Endodermal cell (in vitro differentiated cells): ENCODE results near the gene DOCK4. TPM values are rescaled to one million over a fixed set of nuclear protein-coding genes. Genes with fewer than 3 reads are reported as not detected.

ENCODE experiments used
- DNase-seq: peaks from one replicate; pipeline ENCODE4 v3.0.0-alpha.2; 2017
- H3K27ac ChIP-seq: 2 replicates; pipeline ENCODE4 v1.5.1; 2013; ENCODE audit warnings: mild to moderate bottlenecking, low read depth, low read length, moderate library complexity
- H3K27me3 ChIP-seq: 2 replicates; pipeline ENCODE4 v1.6.1; 2013; ENCODE audit warnings: mild to moderate bottlenecking, low read length, moderate library complexity; ENCODE audit not compliant: insufficient read depth, control insufficient read depth, poor library complexity, severe bottlenecking
- H3K36me3 ChIP-seq: 2 replicates; pipeline ENCODE4 v1.7.0; 2013; ENCODE audit warnings: mild to moderate bottlenecking, low read length, moderate library complexity; ENCODE audit not compliant: control insufficient read depth, insufficient read depth
- H3K4me1 ChIP-seq: one replicate; pipeline ENCODE4 v1.7.0; 2013; ENCODE audit warnings: low read length; ENCODE audit not compliant: control insufficient read depth, insufficient read depth
- H3K4me3 ChIP-seq: 2 replicates; pipeline ENCODE4 v1.5.1; 2013; ENCODE audit warnings: mild to moderate bottlenecking, low read length, moderate library complexity
- H3K9ac ChIP-seq: 2 replicates; pipeline ENCODE4 v1.6.1; 2013; ENCODE audit warnings: mild to moderate bottlenecking, low read length, moderate library complexity; ENCODE audit not compliant: poor library complexity, severe bottlenecking; ENCODE audit errors: extremely low read depth
- H3K9me3 ChIP-seq: 2 replicates; pipeline ENCODE4 v1.6.1; 2013; ENCODE audit warnings: mild to moderate bottlenecking, low read length, moderate library complexity; ENCODE audit not compliant: control insufficient read depth
- H3K27ac Mint-ChIP-seq: 2 replicates; pipeline ENCODE4 v1.8.0; 2020; ENCODE audit warnings: mixed read lengths
- H3K27me3 Mint-ChIP-seq: 2 replicates; pipeline ENCODE4 v1.8.0; 2021; ENCODE audit warnings: mild to moderate bottlenecking, mixed read lengths; ENCODE audit not compliant: insufficient read depth
- H3K36me3 Mint-ChIP-seq: 2 replicates; pipeline ENCODE4 v1.8.0; 2020; ENCODE audit warnings: low read depth, mixed read lengths
- H3K4me1 Mint-ChIP-seq: 2 replicates; pipeline ENCODE4 v1.8.0; 2020; ENCODE audit warnings: mixed read lengths
- H3K4me3 Mint-ChIP-seq: 2 replicates; pipeline ENCODE4 v1.8.0; 2020; ENCODE audit warnings: mild to moderate bottlenecking, moderate library complexity, mixed read lengths
- H3K9me3 Mint-ChIP-seq: 2 replicates; pipeline ENCODE4 v1.8.0; 2020; ENCODE audit warnings: mild to moderate bottlenecking, mixed read lengths
- WGBS, 2 experiments: methylation state at CpG; one replicate each; pipeline versions ENCODE4 v1.1.5 to v1.1.7; 2013; ENCODE audit warnings: missing lambda C conversion rate in 2 of 2, mixed read lengths in 1 of 2; ENCODE audit not compliant: insufficient coverage in 1 of 2, insufficient read length in 1 of 2; 5-methylcytosine and 5-hydroxymethylcytosine counted together
- total RNA-seq, 2 donors: library from RNA; stranded (reverse); fragmentation: NEBNext Ultra II Directional in 1 of 2; extraction: Animal tissue kit (Norgen Biotek cat#: 25700) in 1 of 2; gene quantifications; 2 replicates in 1 of 2; 3 replicates in 1 of 2; pipeline ENCODE4 v1.2.1, GENCODE V29; 2021
- TF ChIP-seq, protein P1 (sequence below): fragments of 200-600 bp; sonication (generic); conservative IDR thresholded peaks from 2 replicates; pipeline ENCODE4 v1.5.0; 2021; ENCODE audit warnings: antibody characterized with exemption, mild to moderate bottlenecking

DOCK4 gene
- total RNA-seq, 2 donors from 2014 or later: 11.2 to 15.3 TPM

DNA sequence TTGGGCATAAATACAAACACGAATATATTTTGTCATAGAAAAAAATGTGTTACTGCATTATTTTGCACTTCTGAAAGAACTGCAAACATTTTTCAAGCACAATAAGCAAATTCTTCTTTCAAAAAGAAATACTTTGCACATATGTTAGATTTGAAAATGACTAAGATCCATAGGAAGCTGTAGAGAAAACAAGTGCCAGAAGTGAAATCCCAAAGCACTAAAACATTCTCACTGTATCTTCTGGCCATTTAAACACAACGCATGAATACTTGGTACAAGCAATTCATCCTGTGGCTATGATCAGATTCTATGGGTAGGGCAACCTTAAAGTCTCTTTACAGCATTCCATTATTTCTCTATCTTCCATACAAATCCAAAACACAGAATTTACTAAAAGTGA lies 418.5 kb downstream of the DOCK4 start:
- WGBS, 2 experiments: 79 to 86% methylated on average over 1 to 2 of the region's 2 CpGs
- H3K4me1 Mint-ChIP-seq: peaks cover 46% of the 10 kb centered on the region
- Histone ChIP-seq H3K27ac (no peak overlapping the region), H3K27me3 (no peaks in the 10 kb centered on the region), H3K36me3 (no peaks in the 10 kb centered on the region), H3K9ac (no peak overlapping the region), H3K4me1 (no peaks in the 10 kb centered on the region), H3K9me3 (no peaks in the 10 kb centered on the region), H3K4me3 (no peak overlapping the region)
- H3K27ac Mint-ChIP-seq: no peak overlapping the region
- TF ChIP-seq, protein P1, sequence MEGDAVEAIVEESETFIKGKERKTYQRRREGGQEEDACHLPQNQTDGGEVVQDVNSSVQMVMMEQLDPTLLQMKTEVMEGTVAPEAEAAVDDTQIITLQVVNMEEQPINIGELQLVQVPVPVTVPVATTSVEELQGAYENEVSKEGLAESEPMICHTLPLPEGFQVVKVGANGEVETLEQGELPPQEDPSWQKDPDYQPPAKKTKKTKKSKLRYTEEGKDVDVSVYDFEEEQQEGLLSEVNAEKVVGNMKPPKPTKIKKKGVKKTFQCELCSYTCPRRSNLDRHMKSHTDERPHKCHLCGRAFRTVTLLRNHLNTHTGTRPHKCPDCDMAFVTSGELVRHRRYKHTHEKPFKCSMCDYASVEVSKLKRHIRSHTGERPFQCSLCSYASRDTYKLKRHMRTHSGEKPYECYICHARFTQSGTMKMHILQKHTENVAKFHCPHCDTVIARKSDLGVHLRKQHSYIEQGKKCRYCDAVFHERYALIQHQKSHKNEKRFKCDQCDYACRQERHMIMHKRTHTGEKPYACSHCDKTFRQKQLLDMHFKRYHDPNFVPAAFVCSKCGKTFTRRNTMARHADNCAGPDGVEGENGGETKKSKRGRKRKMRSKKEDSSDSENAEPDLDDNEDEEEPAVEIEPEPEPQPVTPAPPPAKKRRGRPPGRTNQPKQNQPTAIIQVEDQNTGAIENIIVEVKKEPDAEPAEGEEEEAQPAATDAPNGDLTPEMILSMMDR: no peak
- peaks cover 2% of the 10 kb centered on the region for H3K9me3 Mint-ChIP-seq
- no peak for DNase-seq
- no peak overlapping the region for H3K4me3 Mint-ChIP-seq
- no peaks in the 10 kb centered on the region for H3K27me3 Mint-ChIP-seq
- peaks cover 3% of the 10 kb centered on the region for H3K36me3 Mint-ChIP-seq

DNA sequence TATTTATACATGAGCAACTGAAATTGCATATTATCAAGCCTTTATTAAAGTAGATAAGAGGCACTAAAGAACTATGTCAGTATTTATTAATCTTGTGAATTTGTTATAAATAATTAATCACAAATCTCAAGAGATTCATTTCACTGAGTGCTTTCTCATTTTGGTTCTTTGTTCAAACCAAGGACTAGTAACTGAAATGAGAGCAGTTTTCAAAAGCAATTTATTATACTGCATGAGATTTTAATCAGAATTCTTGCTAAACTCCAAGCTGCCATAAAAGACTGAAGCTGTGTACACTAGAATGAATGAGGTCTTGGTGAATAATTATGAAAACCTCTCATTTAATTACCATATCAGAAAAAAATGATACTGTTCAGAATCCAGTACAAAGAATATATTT lies 419.1 kb downstream of the DOCK4 start:
- no peaks in the 10 kb centered on the region for H3K4me1 ChIP-seq
- no peaks in the 10 kb centered on the region for H3K27me3 ChIP-seq
- H3K27ac ChIP-seq: no peak overlapping the region
- no peak overlapping the region for H3K9ac ChIP-seq
- H3K4me1 Mint-ChIP-seq: peaks cover 46% of the 10 kb centered on the region
- H3K27me3 Mint-ChIP-seq: no peaks in the 10 kb centered on the region
- peaks cover 2% of the 10 kb centered on the region for H3K9me3 Mint-ChIP-seq
- H3K9me3 ChIP-seq: no peaks in the 10 kb centered on the region
- no peak for DNase-seq
- H3K4me3 ChIP-seq: no peak overlapping the region
- no peak overlapping the region for H3K27ac Mint-ChIP-seq
- no peaks in the 10 kb centered on the region for H3K36me3 Mint-ChIP-seq
- H3K36me3 ChIP-seq: no peaks in the 10 kb centered on the region
- TF ChIP-seq, protein P1: no peak
- H3K4me3 Mint-ChIP-seq: no peak overlapping the region

DNA sequence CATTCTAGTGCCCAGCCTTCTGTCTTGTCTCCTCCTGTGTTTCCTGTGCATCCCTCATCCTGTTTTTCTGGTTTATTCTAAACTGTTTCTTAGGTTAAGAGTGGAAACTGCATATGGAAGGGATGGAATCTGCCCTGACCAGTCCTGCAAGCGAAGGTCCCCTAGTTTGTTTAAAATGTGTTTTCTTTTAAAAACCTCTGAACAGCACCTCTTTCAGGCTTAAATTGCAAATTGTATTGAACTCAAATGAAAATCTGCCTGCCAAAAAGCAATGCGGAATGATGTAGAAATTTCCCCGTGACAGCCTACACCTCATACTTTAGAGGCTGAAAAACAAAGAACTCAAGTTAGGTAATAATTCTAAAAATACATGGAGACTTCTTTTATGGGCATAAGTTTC lies 421.1 kb downstream of the DOCK4 start:
- TF ChIP-seq, protein P1: no peak
- Histone ChIP-seq H3K27me3 (no peaks in the 10 kb centered on the region), H3K27ac (no peak overlapping the region), H3K4me3 (no peak overlapping the region), H3K9ac (no peak overlapping the region), H3K36me3 (no peaks in the 10 kb centered on the region), H3K4me1 (no peaks in the 10 kb centered on the region), H3K9me3 (no peaks in the 10 kb centered on the region)
- no peaks in the 10 kb centered on the region for H3K27me3 Mint-ChIP-seq
- DNase-seq: no peak
- H3K36me3 Mint-ChIP-seq: no peaks in the 10 kb centered on the region
- H3K4me1 Mint-ChIP-seq: peaks cover 44% of the 10 kb centered on the region
- no peak overlapping the region for H3K4me3 Mint-ChIP-seq
- no peaks in the 10 kb centered on the region for H3K9me3 Mint-ChIP-seq
- WGBS, 2 experiments: 82 to 96% methylated on average over 2 to 3 of the region's 3 CpGs
- no peak overlapping the region for H3K27ac Mint-ChIP-seq
